HG03045 (cell line): Measurements from ENCODE around the gene OR11L1.

Experiments
- ATAC-seq: cut with Tn5 transposase; IDR thresholded peaks from one replicate; pipeline ENCODE4 v1.9.1; 2021; ENCODE audit warnings: mild to moderate bottlenecking, moderate library complexity; ENCODE audit not compliant: unreplicated experiment

OR11L1 gene

GRCh38 chr1:247841796-247842195 is at the start of gene OR11L1:
Gene OR11L1, minus strand, starts transcription at chr1:247841896. Its CDS starts 0 bp downstream, at chr1:247841896.
- no peak for ATAC-seq

GRCh38 chr1:247884797-247885413 is 43.2 kb upstream of the OR11L1 start:
- no peak for ATAC-seq

GRCh38 chr1:247883346-247883745 is 41.6 kb upstream of the OR11L1 start:
- no peak for ATAC-seq

GRCh38 chr1:247865416-247865815 is 23.7 kb upstream of the OR11L1 start:
- no peak for ATAC-seq

GRCh38 chr1:247864644-247865043 is 22.9 kb upstream of the OR11L1 start:
- no peak for ATAC-seq

GRCh38 chr1:247862756-247863155 is 21.1 kb upstream of the OR11L1 start:
- no peak for ATAC-seq

GRCh38 chr1:247857985-247858619 is 16.4 kb upstream of the OR11L1 start:
- no peak for ATAC-seq

GRCh38 chr1:247857069-247857984 is 15.6 kb upstream of the OR11L1 start, which contains the start of gene TRIM58:
Gene TRIM58, plus strand, starts transcription at chr1:247857187. Its CDS starts 60 bp downstream, at chr1:247857247.
- no peak for ATAC-seq

GRCh38 chr1:247855911-247856310 is 14.2 kb upstream of the OR11L1 start:
- ATAC-seq: no peak

GRCh38 chr1:247854899-247855545 is 13.3 kb upstream of the OR11L1 start:
- no peak for ATAC-seq

GRCh38 chr1:247849616-247850015 is 7.9 kb upstream of the OR11L1 start:
- ATAC-seq: no peak

GRCh38 chr1:247848346-247848745 is 6.7 kb upstream of the OR11L1 start:
- no peak for ATAC-seq

GRCh38 chr1:247845693-247846017 is 4.0 kb upstream of the OR11L1 start:
- no peak for ATAC-seq

GRCh38 chr1:247845011-247845692 is 3.5 kb upstream of the OR11L1 start:
- ATAC-seq: no peak

- no peak for ATAC-seq
Observed at GRCh38 chr1:247843411-247843810, 1.7 kb upstream of the OR11L1 start.

GRCh38 chr1:247840818-247841217 is 878 bp downstream of the OR11L1 start:
- no peak for ATAC-seq

GRCh38 chr1:247833601-247834000 is 8.1 kb downstream of the OR11L1 start:
- no peak for ATAC-seq

- ATAC-seq: no peak
Observed at GRCh38 chr1:247829656-247830055, 12.0 kb downstream of the OR11L1 start.

- ATAC-seq: no peak
Observed at GRCh38 chr1:247825362-247825761, 16.3 kb downstream of the OR11L1 start.

GRCh38 chr1:247824023-247824422 is 17.7 kb downstream of the OR11L1 start, which contains the start of gene OR14A16:
Gene OR14A16, minus strand, starts transcription at chr1:247824119. Its CDS starts 8,390 bp downstream, at chr1:247815729.
- no peak for ATAC-seq

GRCh38 chr1:247822060-247822459 is 19.6 kb downstream of the OR11L1 start:
- ATAC-seq: no peak
